HK-2 (cell line): Measurements from ENCODE around the gene TANC2.

Experiments used
- DNase-seq: peaks from one replicate; pipeline ENCODE4 v3.0.0-alpha.2; 2018; ENCODE audit not compliant: unreplicated experiment

Gene TANC2

DNA sequence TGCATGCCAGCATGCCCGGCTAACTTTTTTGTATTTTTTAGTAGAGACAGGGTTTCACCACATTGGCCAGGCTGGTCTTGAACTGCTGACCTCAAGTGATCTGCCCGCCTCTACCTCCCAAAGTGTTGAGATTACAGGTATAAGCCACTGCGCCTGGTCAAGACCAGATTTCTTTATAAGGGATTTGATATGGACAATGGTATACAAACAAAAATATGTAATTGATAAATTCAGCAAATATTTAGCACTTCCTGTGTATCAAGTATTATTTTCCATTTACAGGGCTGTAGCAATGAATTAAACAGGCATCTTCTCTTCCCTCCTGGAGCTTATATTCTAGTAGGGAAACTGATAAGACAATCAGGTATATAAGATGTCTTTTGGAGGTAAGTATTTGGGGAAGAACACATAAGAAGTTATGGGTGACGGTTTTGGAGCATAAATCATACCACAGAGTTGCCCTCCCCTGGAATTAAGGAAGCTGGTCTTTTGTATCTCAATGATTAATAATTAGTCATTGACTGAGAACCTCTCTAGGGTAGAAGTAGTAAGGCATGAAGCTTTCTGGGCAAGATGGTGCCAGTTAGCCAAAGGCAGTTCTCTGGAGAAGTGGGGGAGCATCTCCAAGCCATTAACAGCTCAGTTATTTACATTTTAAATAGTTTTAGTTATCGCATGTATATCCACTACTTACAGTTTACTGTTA lies 35.8 kb downstream of the TANC2 start:
- no peak for DNase-seq

DNA sequence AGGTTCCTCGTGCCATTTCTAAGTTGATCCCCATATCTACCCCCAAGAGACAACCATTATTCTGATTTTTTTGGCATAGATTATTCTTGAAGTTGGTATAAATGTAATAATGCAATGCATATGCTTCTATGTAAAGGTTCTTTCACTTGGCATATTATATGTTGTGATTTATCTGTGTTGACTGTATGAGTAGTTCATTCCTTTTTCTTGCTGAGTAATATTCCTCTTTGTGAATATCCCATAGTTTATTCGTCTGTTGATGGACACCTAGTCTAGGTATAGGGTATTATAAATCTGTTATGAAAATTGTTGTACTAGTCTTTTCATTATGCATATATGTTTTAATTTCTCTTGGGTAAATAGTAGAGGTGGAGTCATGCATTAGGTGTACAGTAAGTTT lies 36.6 kb downstream of the TANC2 start:
- no peak for DNase-seq

DNA sequence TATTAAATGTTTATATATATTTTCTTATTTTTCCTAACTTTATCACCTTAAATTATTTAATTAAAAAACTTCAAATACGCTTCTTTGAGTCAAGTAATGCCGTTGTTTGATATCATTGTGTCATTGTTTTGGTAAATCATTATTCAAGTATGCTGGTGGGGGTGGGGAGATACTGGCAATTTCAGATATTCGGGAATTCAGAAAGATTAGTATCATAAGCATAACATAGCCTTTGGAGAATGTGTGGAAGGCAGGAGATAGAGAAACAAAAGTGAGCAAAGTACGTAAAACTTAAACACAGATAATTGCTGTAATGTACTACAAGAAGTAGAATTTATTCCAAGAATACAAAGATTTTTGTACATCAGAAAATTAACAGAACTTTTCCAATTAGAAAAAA lies 49.8 kb downstream of the TANC2 start:
- DNase-seq: no peak
